ENCODE results near the gene C20orf204.

C20orf204 gene

DNA sequence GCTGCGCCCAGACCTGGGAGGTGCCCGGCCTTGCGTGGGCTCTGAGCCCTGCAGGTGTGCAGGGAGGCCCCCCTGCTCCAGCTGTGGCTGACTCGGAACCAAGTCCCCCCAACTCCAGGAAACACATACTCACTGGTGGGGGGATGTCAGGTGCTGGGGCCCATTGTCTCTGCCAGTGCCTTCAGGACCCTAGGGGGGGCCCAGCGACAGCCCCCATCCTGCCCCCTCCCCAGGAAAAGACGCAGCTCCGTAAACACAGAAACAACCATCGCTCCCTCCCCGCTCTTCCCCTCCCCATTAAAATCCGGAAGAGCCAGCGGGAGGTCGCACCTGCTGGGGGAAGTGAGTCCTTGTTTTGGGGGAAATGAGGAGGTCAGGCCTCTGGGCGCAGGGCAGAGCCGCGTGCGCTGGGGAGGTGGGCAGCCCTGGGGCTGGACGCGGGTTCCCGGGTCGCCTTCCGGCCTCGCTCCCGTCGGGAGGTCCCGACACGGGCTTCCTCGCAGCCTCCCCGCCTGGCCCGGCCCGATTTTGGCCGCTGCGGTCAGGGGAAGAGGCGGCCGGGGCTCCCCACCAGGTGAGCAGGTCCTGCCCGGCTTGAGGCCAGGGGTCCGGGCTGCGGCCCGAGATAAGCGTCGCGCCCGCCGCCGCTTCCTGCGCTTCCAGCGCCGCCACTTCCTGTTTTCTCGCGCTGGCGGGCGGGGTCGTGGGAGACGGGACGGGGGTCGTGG lies 6.2 kb downstream of the C20orf204 start:
- peak in 1 of 2 experiments; percentile 35 for DNase-seq

- DNase-seq, result no peak
Measured at GRCh38 chr20:64043768-64044167, 7.8 kb downstream of the C20orf204 start.

GRCh38 chr20:64044484-64045247 lies 8.7 kb downstream of the C20orf204 start:
- no peak for DNase-seq

- no peak for DNase-seq
Measured at GRCh38 chr20:64045346-64046011, 9.5 kb downstream of the C20orf204 start.

DNA sequence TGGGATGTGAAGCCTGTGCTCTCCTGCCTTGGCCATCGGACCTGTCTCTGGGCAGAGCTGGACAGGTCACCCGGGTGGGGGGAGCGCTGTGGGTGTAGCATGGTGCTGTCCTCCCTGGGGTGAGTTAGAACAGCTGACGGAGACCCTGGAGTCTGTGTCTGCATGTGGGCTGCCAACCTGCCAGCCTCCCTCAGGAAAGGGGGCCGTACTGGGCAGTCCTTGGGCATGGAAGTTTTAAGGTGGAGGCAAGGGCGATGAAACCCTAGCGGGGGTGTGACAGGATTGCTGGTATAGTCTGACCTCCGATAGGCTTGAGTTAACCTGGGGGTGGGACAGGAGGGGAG lies 11.0 kb downstream of the C20orf204 start:
- no peak for DNase-seq

DNA sequence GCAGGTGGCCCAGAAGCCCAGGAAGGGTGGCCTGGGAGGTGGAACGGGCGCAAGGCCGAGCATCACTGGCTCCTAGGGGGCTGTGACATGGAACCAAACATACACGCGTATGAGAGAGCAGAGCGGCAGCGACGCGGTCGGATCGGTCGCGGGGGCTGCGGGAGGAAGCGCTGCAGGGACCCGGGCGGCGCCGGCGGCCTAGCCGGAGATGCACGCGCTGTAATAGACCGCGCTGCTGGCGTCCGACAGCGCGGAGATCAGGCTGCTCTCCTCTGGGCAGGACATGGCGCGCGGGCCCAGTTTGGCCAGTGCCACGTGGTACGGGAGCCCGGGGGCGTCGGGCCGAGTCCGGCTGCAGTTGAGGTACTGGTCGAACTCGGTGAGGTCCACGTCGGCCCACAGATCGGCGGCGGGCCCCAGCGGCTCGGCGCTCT lies 12.0 kb downstream of the C20orf204 start:
- DNase-seq, result no peak

GRCh38 chr20:64048402-64049044 lies 12.5 kb downstream of the C20orf204 start:
- DNase-seq, result no peak

DNA sequence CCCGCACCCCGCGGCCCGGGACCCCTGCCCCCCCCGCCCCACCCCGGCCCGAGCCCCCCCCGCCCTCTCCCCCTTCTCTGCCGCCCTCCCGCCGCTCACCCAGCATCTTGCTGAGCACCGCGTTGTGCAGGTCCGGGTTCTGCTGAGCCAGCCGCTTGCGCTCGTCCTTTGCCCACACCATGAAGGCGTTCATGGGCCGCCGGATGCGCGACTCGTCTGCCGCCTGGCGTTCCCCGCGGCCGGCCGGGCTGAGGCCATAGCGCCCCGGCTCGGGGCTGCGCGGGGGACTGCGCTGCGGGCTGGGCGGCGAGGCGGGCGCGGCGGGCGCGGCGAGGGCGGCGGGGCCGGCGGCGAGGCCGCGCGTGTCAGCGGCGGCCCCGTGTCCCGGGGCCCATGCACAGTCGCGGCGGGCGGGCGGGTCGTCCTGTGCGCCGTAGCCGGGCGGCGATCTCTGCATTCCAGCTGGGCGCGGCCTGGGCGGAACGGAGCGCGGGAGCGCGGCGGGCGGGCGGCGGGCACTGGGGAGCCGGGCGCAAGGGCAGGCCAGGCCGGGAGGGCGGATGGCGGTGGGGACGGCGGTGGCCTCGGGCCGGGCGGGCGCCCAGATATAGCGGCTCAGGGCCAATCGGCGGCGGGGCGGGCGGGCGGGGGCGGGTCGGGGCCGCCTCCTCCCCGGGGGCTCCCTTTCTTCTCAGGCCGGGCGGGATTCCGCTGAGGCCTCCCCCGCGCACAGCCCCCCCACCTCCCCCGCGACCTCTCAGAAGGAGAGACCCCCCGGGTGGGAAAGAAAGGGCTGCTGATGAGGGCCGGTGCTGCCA lies 13.3 kb downstream of the C20orf204 start, which contains the start of gene SOX18:
Gene SOX18 (minus strand): TSS at position 580 of the 818 bp plus-strand sequence. CDS start 123 bp downstream, at position 457.
- DNase-seq, result peak in 1 of 2 experiments; percentile 56

GRCh38 chr20:64049878-64050260 lies 13.9 kb downstream of the C20orf204 start:
- no peak for DNase-seq

GRCh38 chr20:64050261-64051032 lies 14.5 kb downstream of the C20orf204 start:
- DNase-seq, result no peak

- no peak for DNase-seq
Measured at GRCh38 chr20:64051033-64051452, 15.1 kb downstream of the C20orf204 start.

DNA sequence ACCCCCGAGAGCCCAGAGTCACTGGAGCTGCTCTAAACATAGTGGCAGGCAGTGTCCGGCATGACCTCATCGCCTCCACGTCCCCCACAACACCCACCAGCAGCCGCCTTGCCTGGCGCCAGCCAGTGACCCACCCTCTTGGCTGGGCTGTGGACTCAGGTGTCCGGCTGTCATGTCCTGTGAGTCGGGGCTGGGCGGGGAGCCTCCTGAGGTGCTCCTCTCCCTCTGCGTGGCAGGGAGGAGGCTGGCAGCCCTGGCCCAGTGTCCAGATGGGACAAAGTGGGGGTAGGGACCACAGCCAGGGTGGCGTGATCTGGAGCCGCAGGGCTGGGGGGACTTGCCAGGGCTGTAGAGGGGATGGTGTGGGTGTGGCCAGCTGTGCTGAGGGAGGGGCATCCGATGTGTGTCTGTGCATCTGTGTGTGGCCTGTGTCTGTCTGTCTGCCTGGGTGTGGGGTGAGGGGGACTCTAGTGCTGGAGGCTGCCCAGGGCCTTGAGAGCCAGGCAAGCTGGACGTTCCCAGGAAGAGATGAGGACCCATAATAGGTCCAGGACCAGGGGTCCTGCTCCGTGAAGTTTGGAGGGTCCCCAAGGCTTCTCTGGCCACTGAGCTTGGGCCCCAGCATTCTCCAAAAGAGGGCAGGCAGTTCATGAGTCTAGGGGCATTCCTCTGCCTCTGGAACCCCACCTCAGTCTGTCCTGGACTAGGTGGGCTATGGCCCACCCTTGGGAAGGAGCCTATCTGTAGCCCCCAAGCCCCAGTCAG lies 15.8 kb downstream of the C20orf204 start:
- DNase-seq, result no peak

DNA sequence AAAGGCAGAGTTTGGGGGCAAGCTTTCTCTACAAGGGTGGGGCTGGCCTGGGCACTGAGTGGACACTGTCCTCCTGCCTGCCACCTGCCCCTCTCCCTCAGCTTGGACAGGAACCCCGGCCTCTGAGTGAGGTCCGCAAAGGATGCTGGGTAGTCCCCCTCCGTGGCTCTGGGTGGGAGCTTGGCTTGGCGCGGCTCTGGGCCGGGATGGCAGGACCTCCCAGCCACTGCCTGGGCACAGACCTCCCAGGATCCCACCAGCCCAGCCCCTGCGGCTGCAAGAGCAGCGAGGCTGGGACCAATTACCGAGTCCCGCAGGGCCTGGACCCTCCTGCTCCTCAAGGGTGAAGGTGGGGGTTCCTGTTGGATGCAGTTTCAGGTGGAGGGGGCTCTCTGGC lies 16.3 kb downstream of the C20orf204 start:
- DNase-seq, result no peak

- no peak for DNase-seq
Measured at GRCh38 chr20:64052987-64053840, 17.2 kb downstream of the C20orf204 start.

DNA sequence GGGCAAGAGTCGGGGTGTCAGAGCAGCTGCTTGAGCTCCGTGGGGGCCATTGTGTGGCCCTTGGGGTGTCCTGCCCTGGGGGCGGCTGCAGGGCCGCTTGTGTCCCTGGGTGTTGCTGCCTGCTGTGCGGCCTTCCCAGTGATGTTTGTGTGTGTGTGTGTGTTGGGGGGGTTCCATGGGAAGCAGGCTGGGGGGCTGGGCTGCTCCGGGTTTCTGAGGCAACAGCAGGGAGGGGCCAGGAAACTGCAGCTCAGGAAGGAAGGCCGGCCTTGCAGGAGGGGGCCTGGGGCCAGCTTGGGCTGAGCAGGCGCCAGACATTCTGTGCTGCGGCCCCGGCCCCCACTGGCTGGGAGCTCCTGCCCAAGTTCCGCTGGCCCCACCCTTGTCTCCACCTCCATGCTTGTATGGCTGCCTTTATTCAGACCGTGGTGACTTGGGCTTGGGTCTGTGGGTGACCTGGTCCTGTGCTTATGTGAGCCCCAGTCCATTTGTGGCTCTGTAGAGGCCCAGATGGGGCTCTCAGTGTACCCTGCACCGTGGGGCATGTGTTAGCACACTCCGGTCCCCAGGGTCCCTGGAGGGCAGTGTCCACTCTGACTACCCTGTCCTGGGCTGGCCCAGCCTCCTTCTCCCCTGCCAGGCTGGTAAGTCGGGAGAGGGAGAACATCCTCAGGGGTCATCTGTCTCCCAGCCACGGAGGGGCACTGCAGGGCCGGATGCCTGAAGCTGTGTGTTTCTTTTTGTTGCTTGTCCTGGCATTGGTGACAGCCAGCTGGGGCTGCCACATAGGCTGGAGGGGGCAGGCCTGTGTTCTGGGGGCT lies 18.1 kb downstream of the C20orf204 start:
- DNase-seq, result no peak

GRCh38 chr20:64055396-64055892 lies 19.5 kb downstream of the C20orf204 start:
- no peak for DNase-seq

- no peak for DNase-seq
Measured at GRCh38 chr20:64055893-64056638, 20.1 kb downstream of the C20orf204 start.

GRCh38 chr20:64056639-64056888 lies 20.6 kb downstream of the C20orf204 start:
- no peak for DNase-seq

Measured in activated CD4-positive, alpha-beta T cell treated with anti-CD3 and anti-CD28 coated beads, Interleukin-2, amount 50 U/mL, for 48 hours (primary cell).